Retinal pigment epithelial cell (primary cell): ENCODE measurements around the gene CCR9.

Experiments
- DNase-seq: peaks from one replicate; pipeline ENCODE4 v3.0.0-alpha.2; 2010; ENCODE audit warnings: low read depth
- H3K4me3 ChIP-seq: 2 replicates; pipeline ENCODE4 v1.5.1; 2011; ENCODE audit warnings: mild to moderate bottlenecking, low read length, control low read depth, moderate library complexity
- CTCF ChIP-seq: conservative IDR thresholded peaks from 2 replicates; pipeline ENCODE4 v1.5.1; 2011; ENCODE audit warnings: low read depth, low read length, control low read depth, inconsistent platforms

CCR9 gene

DNA sequence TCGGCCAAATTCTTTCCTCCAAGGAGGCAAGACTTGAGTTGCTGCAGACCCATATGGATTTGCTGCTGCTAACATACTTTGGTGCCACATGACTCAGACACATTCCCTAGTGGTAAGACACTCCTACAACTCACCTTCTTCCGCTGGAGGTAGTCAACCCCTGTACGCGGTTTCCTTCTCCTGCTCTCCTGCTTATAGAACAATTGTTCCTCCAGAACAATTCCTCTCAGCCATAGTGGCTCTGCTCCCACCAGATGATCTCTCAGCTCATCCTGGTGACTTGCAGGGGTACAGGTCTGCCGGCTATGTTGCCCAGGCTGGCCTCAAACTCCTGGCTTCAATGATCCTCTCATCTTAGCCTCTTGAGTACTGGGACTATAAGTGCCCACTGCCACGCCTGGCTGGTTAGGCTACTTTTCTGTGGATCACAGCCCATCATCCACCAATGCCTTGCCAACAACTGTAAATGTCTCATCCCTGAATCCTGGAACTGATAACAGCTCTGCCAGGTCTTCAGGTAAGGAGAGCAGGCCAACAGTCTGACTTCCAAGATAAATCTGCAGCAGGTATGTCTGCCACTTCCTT, 54.5 kb downstream of the CCR9 start:
- H3K4me3 ChIP-seq: no peak overlapping the region
- no peak for TF ChIP-seq CTCF
- no peak for DNase-seq

DNA sequence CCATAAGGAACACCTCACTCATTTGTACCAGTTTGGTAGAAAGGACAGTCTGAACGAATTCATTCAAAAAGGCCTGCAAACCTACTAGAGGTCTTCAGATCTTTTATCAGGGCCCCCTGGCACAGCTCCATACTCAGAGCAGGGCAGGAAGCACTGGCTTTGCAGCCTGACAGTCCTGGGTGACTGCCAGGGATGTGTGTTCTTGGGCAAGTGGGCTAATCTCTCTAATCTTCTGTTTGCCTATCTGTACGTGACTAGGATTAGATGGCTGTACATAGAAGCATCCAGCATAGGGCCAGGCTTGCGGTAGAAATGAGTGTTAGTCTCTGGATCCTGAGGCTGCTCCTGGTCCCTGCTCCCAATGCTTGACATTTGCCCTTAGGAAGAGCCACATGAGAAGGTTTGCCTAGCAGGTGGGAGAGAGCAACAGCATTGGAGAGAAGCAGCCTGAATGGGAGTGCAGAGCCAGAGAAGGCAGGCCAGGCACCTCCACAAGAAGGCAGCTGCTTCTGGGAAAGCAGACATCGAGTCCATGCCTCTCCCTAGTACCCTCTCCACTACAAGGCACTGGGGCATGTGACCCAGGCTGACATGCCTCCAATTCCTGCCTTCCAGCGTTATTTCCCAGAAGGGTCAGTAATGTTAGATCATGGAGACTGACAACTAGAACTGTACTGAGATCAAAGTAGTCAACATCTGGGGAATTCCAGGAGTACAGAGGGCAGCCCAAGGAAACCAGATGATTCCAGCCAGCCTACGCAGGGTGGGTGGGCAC, 55.9 kb downstream of the CCR9 start:
- no peak overlapping the region for H3K4me3 ChIP-seq
- TF ChIP-seq CTCF: no peak
- DNase-seq: peak; percentile 78

GRCh38 chr3:45943207-45943846, 57.0 kb downstream of the CCR9 start, which contains the start of gene CXCR6:
Gene CXCR6, plus strand, starts transcription at chr3:45943464. Its CDS starts 3,018 bp downstream, at chr3:45946482.
- DNase-seq: no peak
- TF ChIP-seq CTCF: no peak
- H3K4me3 ChIP-seq: no peak within 1 kb of the TSS

DNA sequence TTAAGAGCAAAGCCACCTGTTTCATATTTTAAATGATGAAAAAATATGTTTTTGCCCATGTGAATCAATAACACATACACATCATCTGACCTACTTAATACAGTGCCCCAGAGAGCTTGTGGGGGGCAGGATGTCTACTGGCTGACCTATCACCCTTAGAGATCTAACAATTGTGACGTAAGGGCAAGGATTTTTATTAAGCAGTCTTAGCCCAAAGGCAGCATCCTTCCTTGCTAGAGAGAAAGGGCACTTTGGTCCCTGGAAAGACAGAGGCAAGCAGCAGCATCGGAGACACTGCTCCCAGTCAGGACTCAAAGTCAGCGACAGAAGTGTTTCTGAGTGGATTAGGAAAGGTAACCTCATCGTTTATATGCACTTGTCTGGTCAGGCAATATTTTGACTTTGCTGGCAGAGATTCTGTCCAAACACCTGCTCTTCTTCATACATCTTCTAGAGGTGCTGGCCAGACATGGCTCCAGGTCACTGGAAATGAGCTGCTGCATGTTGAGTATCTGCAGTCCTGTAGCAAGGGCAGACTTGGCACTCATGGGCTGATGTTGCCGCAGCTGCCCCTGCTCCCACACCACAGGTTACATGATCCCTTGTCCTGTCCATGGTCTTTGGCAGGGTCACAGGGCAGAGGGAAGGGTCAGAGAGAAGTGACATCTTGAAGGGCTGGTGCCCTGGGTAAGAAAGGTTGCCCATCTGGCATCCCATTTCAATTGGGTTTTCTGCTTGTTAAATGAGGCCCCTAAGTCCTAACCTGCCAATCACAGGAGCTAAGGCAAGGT, 58.7 kb downstream of the CCR9 start:
- no peak overlapping the region for H3K4me3 ChIP-seq
- no peak for TF ChIP-seq CTCF
- no peak for DNase-seq

- TF ChIP-seq CTCF: no peak
- DNase-seq: no peak
- no peak overlapping the region for H3K4me3 ChIP-seq
Measured at GRCh38 chr3:45946307-45946706, 60.0 kb downstream of the CCR9 start.

- TF ChIP-seq CTCF: no peak
- no peak overlapping the region for H3K4me3 ChIP-seq
- DNase-seq: no peak
Measured at GRCh38 chr3:45946875-45947274, 60.5 kb downstream of the CCR9 start.
